ENCODE measurements around the gene CYYR1. TPM values are rescaled to one million over a fixed set of nuclear protein-coding genes. Genes with fewer than 3 reads are reported as not detected.

The CYYR1 gene
- polyA plus RNA-seq, 2 of the 4 experiments (the other 2 are of a cell fraction), result not detected

- 29% methylated on average over 5 of the region's 5 CpGs for WGBS (ENCODE audit: missing lambda C conversion rate)
- TF ChIP-seq SMC3 (IDR thresholded peaks at IDR 0.05) (no peak), USF2 (IDR thresholded peaks at IDR 0.05) (no peak), CHD2 (IDR thresholded peaks at IDR 0.05; ENCODE audit: low read length, partially characterized antibody) (no peak), CBX8 (IDR thresholded peaks at IDR 0.05) (no peak), NPAS2 (CRISPR knock-in tag; IDR thresholded peaks at IDR 0.05; ENCODE audit: borderline replicate concordance) (no peak), RCOR1 (IDR thresholded peaks at IDR 0.05; ENCODE audit: low read depth, low read length) (no peak), ELK1 (IDR thresholded peaks at IDR 0.05; ENCODE audit: low read depth, low read length) (no peak), RARB (CRISPR knock-in tag; IDR thresholded peaks at IDR 0.05) (no peak), PHF8 (IDR thresholded peaks at IDR 0.05; ENCODE audit: borderline replicate concordance, low read depth) (no peak), JUN (IDR thresholded peaks at IDR 0.05) (no peak), ESRRA (IDR thresholded peaks at IDR 0.05; ENCODE audit: borderline replicate concordance, low read length) (no peak), HEYL (CRISPR knock-in tag; IDR thresholded peaks at IDR 0.05) (no peak), EHMT2 (IDR thresholded peaks at IDR 0.05; ENCODE audit: low read depth) (no peak), GATA3 (IDR thresholded peaks at IDR 0.05; ENCODE audit: borderline replicate concordance) (no peak)
- TF ChIP-seq, protein P1, sequence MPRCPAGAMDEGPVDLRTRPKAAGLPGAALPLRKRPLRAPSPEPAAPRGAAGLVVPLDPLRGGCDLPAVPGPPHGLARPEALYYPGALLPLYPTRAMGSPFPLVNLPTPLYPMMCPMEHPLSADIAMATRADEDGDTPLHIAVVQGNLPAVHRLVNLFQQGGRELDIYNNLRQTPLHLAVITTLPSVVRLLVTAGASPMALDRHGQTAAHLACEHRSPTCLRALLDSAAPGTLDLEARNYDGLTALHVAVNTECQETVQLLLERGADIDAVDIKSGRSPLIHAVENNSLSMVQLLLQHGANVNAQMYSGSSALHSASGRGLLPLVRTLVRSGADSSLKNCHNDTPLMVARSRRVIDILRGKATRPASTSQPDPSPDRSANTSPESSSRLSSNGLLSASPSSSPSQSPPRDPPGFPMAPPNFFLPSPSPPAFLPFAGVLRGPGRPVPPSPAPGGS (IDR thresholded peaks at IDR 0.05), result no peak
- DNase-seq (ENCODE audit: low read depth in 1 of 2, low spot score in 1 of 2) (no peak), FAIRE-seq (no peak), ATAC-seq (no peak)
- Histone ChIP-seq H3K4me1 (no peaks in the 10 kb centered on the region), H3K27ac (no peak overlapping the region), H3K4me2 (no peak overlapping the region), H3K9me3 (no peaks in the 10 kb centered on the region), H3K4me3 (no peak overlapping the region)
- ChIA-PET POLR2A (no interaction called here), CTCF (no interaction called here)
These were observed 14.0 kb downstream of the CYYR1 start for GRCh38 chr21:26559099-26559498.

- ChIA-PET CTCF (no interaction called here), POLR2A (no interaction called here)
- 10% methylated on average over 4 of the region's 4 CpGs for WGBS (ENCODE audit: missing lambda C conversion rate)
- H3K4me3 ChIP-seq, result no peak overlapping the region
- no peak for DNase-seq (ENCODE audit: low read depth in 1 of 2, low spot score in 1 of 2)
- H3K4me1 ChIP-seq, result no peaks in the 10 kb centered on the region
- ATAC-seq, result no peak
- TF ChIP-seq NPAS2 (CRISPR knock-in tag; IDR thresholded peaks at IDR 0.05; ENCODE audit: borderline replicate concordance) (no peak), ZNF302 (CRISPR knock-in tag; IDR thresholded peaks at IDR 0.05) (no peak), ESRRA (IDR thresholded peaks at IDR 0.05; ENCODE audit: borderline replicate concordance, low read length) (no peak), CHD2 (IDR thresholded peaks at IDR 0.05; ENCODE audit: low read length, partially characterized antibody) (no peak), RARB (CRISPR knock-in tag; IDR thresholded peaks at IDR 0.05) (no peak), HOXB5 (CRISPR knock-in tag; IDR thresholded peaks at IDR 0.05) (no peak), USF2 (IDR thresholded peaks at IDR 0.05) (no peak), POLR2AphosphoS2 (conservative IDR thresholded peaks at IDR 0.05; ENCODE audit: low read length) (no peak), MAZ (IDR thresholded peaks at IDR 0.05; ENCODE audit: borderline replicate concordance, low read depth, low read length) (no peak), JUNB (IDR thresholded peaks at IDR 0.05) (no peak), TFCP2L1 (CRISPR knock-in tag; IDR thresholded peaks at IDR 0.05) (no peak), EHF (CRISPR knock-in tag; IDR thresholded peaks at IDR 0.05) (no peak)
- H3K4me2 ChIP-seq, result no peak overlapping the region
- no peak for FAIRE-seq
- no peaks in the 10 kb centered on the region for H3K9me3 ChIP-seq
- H3K27ac ChIP-seq, result no peak overlapping the region
These were observed 16.0 kb downstream of the CYYR1 start for GRCh38 chr21:26557106-26557505.

Measured in A549 (cell line).